H9 (cell line): ENCODE data around the gene H2BW2. TPM values are rescaled to one million over a fixed set of nuclear protein-coding genes. Genes with fewer than 3 reads are reported as not detected.
"Not testable (repeated sequence)": the region's sequence is repeated elsewhere in the genome, so short reads cannot be mapped to it uniquely, and the experiment has no call there.

ENCODE experiments used
- DNase-seq: peaks from one replicate; pipeline ENCODE4 v3.0.0-alpha.2; 2017
- H2AFZ ChIP-seq: one replicate; pipeline ENCODE4 v1.6.1; 2013; ENCODE audit warnings: mild to moderate bottlenecking, low read length, control low read depth, moderate library complexity
- H2AK5ac ChIP-seq: 2 replicates; pipeline ENCODE4 v1.6.1; 2013; ENCODE audit warnings: low read length, control low read depth, mixed read lengths; ENCODE audit not compliant: insufficient read length
- H2BK120ac ChIP-seq: one replicate; pipeline ENCODE4 v1.6.1; 2013; ENCODE audit warnings: low read depth, mild to moderate bottlenecking, low read length, control low read depth, inconsistent platforms; ENCODE audit not compliant: poor library complexity, severe bottlenecking
- H2BK12ac ChIP-seq: 2 replicates; pipeline ENCODE4 v1.6.1; 2013; ENCODE audit warnings: low read length, control low read depth, mixed read lengths, low read depth; ENCODE audit not compliant: insufficient read length
- H2BK15ac ChIP-seq: 2 replicates; pipeline ENCODE4 v1.6.1; 2013; ENCODE audit warnings: low read depth, low read length, control low read depth
- H2BK20ac ChIP-seq: one replicate; pipeline ENCODE4 v1.6.1; 2013; ENCODE audit warnings: low read depth, mild to moderate bottlenecking, low read length, control low read depth, inconsistent platforms; ENCODE audit not compliant: poor library complexity, severe bottlenecking
- H2BK5ac ChIP-seq: 2 replicates; pipeline ENCODE4 v1.6.1; 2013; ENCODE audit warnings: low read length, control low read depth, mixed read lengths; ENCODE audit not compliant: insufficient read length
- H3K14ac ChIP-seq: 2 replicates; pipeline ENCODE4 v1.6.1; 2013; ENCODE audit warnings: low read length, control low read depth; ENCODE audit not compliant: insufficient read depth
- H3K18ac ChIP-seq: 2 replicates; pipeline ENCODE4 v1.6.1; 2013; ENCODE audit warnings: low read depth, mild to moderate bottlenecking, mixed read lengths, low read length, control low read depth; ENCODE audit not compliant: insufficient read length
- H3K23ac ChIP-seq: 2 replicates; pipeline ENCODE4 v1.6.1; 2013; ENCODE audit warnings: low read length, control low read depth, mixed read lengths, low read depth; ENCODE audit not compliant: insufficient read length
- H3K23me2 ChIP-seq: 2 replicates; pipeline ENCODE4 v1.6.1; 2013; ENCODE audit warnings: low read depth, mild to moderate bottlenecking, mixed read lengths, low read length, control low read depth; ENCODE audit not compliant: insufficient read length, poor library complexity, severe bottlenecking
- H3K27ac ChIP-seq: 2 replicates; pipeline ENCODE4 v1.5.1; 2013; ENCODE audit warnings: low read length, control low read depth, mixed read lengths, low read depth; ENCODE audit not compliant: insufficient read length
- H3K27me3 ChIP-seq: 2 replicates; pipeline ENCODE4 v1.6.1; 2013; ENCODE audit warnings: low read length, control low read depth, inconsistent platforms; ENCODE audit not compliant: insufficient read depth
- H3K4ac ChIP-seq: 2 replicates; pipeline ENCODE4 v1.6.1; 2013; ENCODE audit warnings: low read depth, mild to moderate bottlenecking, control low read depth, inconsistent platforms, low read length, moderate library complexity
- H3K4me1 ChIP-seq: 2 replicates; pipeline ENCODE4 v1.6.1; 2013; ENCODE audit warnings: low read length, control low read depth, inconsistent platforms; ENCODE audit not compliant: insufficient read depth
- H3K4me2 ChIP-seq: 2 replicates; pipeline ENCODE4 v1.6.1; 2013; ENCODE audit warnings: low read length, control low read depth, mixed read lengths; ENCODE audit not compliant: insufficient read length, insufficient read depth
- H3K56ac ChIP-seq: 2 replicates; pipeline ENCODE4 v1.6.1; 2013; ENCODE audit warnings: low read depth, mild to moderate bottlenecking, mixed read lengths, low read length, control low read depth; ENCODE audit not compliant: insufficient read length
- H3K79me1 ChIP-seq: 2 replicates; pipeline ENCODE4 v1.6.1; 2013; ENCODE audit warnings: low read depth, mild to moderate bottlenecking, moderate library complexity, low read length, control low read depth, inconsistent platforms; ENCODE audit not compliant: insufficient read depth, poor library complexity, severe bottlenecking
- H3K79me2 ChIP-seq: 2 replicates; pipeline ENCODE4 v1.6.1; 2013; ENCODE audit warnings: low read length, control low read depth, inconsistent platforms; ENCODE audit not compliant: insufficient read depth
- H3K9ac ChIP-seq: 2 replicates; pipeline ENCODE4 v1.6.1; 2013; ENCODE audit warnings: low read length, control low read depth, mixed read lengths; ENCODE audit not compliant: insufficient read length; ENCODE audit errors: extremely low read depth
- H3K9me3 ChIP-seq: one replicate; pipeline ENCODE4 v1.6.1; 2013; ENCODE audit warnings: low read depth, low read length, inconsistent platforms; ENCODE audit not compliant: control insufficient read depth
- H3T11ph ChIP-seq: one replicate; pipeline ENCODE4 v1.6.1; 2013; ENCODE audit warnings: mild to moderate bottlenecking, low read length, control low read depth, inconsistent platforms
- H4K20me1 ChIP-seq: one replicate; pipeline ENCODE4 v1.6.1; 2013; ENCODE audit not compliant: control insufficient read depth, insufficient read length, insufficient read depth
- H4K5ac ChIP-seq: 2 replicates; pipeline ENCODE4 v1.6.1; 2013; ENCODE audit warnings: low read depth, mild to moderate bottlenecking, mixed read lengths, low read length, control low read depth; ENCODE audit not compliant: insufficient read length
- H4K8ac ChIP-seq: replicated peaks from 2 replicates; pipeline ENCODE4 v1.6.1; 2013; ENCODE audit warnings: low read length, control low read depth, mixed read lengths, low read depth; ENCODE audit not compliant: insufficient read length
- H4K91ac ChIP-seq: 2 replicates; pipeline ENCODE4 v1.6.1; 2013; ENCODE audit warnings: low read depth, mild to moderate bottlenecking, moderate library complexity, mixed read lengths, low read length, control low read depth; ENCODE audit not compliant: insufficient read length
- H3K27ac Mint-ChIP-seq, 3 experiments: 2 replicates in 2 of 3; 3 replicates in 1 of 3; pipeline ENCODE4 v1.8.0; 2020 to 2021; ENCODE audit warnings: mixed read lengths in 3 of 3, mild to moderate bottlenecking in 1 of 3, moderate library complexity in 1 of 3
- H3K27me3 Mint-ChIP-seq: 2 replicates; pipeline ENCODE4 v1.8.0; 2021; ENCODE audit warnings: low read depth, mild to moderate bottlenecking, moderate library complexity, mixed read lengths
- H3K36me3 Mint-ChIP-seq, 3 experiments: 2 replicates in 2 of 3; 3 replicates in 1 of 3; pipeline ENCODE4 v1.8.0; 2020 to 2021; ENCODE audit warnings: low read depth in 3 of 3, mixed read lengths in 3 of 3; ENCODE audit not compliant: insufficient read depth in 1 of 3
- H3K4me1 Mint-ChIP-seq, 2 experiments: 2 replicates each; pipeline ENCODE4 v1.8.0; 2020; ENCODE audit warnings: mixed read lengths in 2 of 2
- H3K4me3 Mint-ChIP-seq, 2 experiments: 2 replicates in 1 of 2; 3 replicates in 1 of 2; pipeline ENCODE4 v1.8.0; 2020 to 2021; ENCODE audit warnings: mild to moderate bottlenecking in 2 of 2, mixed read lengths in 2 of 2, moderate library complexity in 1 of 2
- H3K9me3 Mint-ChIP-seq, 2 experiments: 2 replicates in 1 of 2; 3 replicates in 1 of 2; pipeline ENCODE4 v1.8.0; 2020; ENCODE audit warnings: mild to moderate bottlenecking in 2 of 2, mixed read lengths in 2 of 2, moderate library complexity in 1 of 2
- WGBS: extraction: QIAGEN DNeasy Blood & Tissue Kit; methylation state at CpG from one replicate; pipeline ENCODE4 v1.1.7; 2013; ENCODE audit warnings: missing lambda C conversion rate, low lambda C conversion rate, mixed read lengths; ENCODE audit not compliant: insufficient read length; ENCODE audit errors: extremely low coverage; 5-methylcytosine and 5-hydroxymethylcytosine counted together
- total RNA-seq: library from RNA; stranded (reverse); gene quantifications from 2 replicates; pipeline ENCODE4 v1.2.1, GENCODE V29; 2021

The H2BW2 gene
- total RNA-seq, 1 experiment from 2014 or later, result not detected

GRCh38 chrX:104077854-104078253, 38.1 kb downstream of the H2BW2 start:
- not testable (repeated sequence) for H3K18ac ChIP-seq, H2BK20ac ChIP-seq, H3K23me2 ChIP-seq, H3K79me1 ChIP-seq, H3K9ac ChIP-seq, H3K4me1 Mint-ChIP-seq, H4K91ac ChIP-seq, H3K14ac ChIP-seq, H3K79me2 ChIP-seq, H3K4me3 Mint-ChIP-seq, H2BK12ac ChIP-seq, H3K27me3 Mint-ChIP-seq, H3K27ac Mint-ChIP-seq, H2AFZ ChIP-seq, H3K4ac ChIP-seq, H3T11ph ChIP-seq, H3K4me2 ChIP-seq, H2AK5ac ChIP-seq, H3K27me3 ChIP-seq, H3K9me3 ChIP-seq, H2BK120ac ChIP-seq, H4K8ac ChIP-seq, H2BK15ac ChIP-seq, DNase-seq, H3K56ac ChIP-seq, H3K36me3 Mint-ChIP-seq, H4K5ac ChIP-seq, H3K27ac ChIP-seq, H3K23ac ChIP-seq, H3K9me3 Mint-ChIP-seq, H2BK5ac ChIP-seq, H3K4me1 ChIP-seq, H4K20me1 ChIP-seq
- no CpG with 5 or more reads among the region's 6 CpGs for WGBS
